GM19351 (cell line): ENCODE results near the gene CADPS.

Source experiments
- ATAC-seq: cut with Tn5 transposase; IDR thresholded peaks from one replicate; pipeline ENCODE4 v1.9.1; 2021; ENCODE audit warnings: mild to moderate bottlenecking, moderate library complexity; ENCODE audit not compliant: unreplicated experiment

The CADPS gene

GRCh38 chr3:62699728-62700127, 175.5 kb downstream of the CADPS start:
- ATAC-seq = no peak

DNA sequence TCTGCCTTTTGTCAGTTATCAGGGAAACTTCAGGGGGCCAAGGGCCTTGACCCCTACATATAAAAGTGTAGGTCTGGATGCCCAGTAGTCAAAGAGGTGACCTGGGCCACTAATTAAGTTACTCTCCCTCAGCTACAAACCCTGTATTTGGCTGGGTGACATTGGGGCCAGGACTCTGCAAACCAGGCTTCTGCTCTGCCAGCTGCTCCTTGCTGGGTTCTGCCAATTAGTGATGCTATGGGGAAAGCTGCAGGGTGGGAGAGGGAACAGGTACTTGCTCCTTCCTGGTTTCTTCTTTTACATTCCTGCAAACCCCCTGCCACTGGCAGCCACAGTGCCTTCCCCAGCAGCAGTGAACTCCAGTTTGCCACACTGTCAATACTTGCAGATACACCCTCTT, 179.2 kb downstream of the CADPS start:
- ATAC-seq = no peak

GRCh38 chr3:62688812-62689211, 186.4 kb downstream of the CADPS start:
- ATAC-seq = no peak

DNA sequence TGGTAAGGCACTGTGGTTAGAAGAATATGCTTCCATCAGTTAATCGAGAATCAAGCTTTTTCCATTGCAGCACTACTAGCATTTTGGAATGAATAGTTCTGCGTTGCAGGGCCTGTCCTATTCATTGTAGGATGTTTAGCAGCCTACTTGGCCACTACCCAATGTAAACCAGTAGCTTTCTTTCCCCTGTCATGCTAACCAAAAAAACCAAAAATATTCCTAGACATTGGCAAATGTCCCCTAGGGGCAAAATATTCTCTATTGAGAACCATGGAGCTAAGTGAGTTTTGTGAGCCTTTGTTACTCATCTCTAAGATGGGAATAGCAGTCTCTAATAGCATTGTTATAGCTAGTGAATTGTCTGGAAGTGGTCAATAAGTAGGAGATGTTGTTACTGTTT, 187.2 kb downstream of the CADPS start:
- ATAC-seq = no peak

DNA sequence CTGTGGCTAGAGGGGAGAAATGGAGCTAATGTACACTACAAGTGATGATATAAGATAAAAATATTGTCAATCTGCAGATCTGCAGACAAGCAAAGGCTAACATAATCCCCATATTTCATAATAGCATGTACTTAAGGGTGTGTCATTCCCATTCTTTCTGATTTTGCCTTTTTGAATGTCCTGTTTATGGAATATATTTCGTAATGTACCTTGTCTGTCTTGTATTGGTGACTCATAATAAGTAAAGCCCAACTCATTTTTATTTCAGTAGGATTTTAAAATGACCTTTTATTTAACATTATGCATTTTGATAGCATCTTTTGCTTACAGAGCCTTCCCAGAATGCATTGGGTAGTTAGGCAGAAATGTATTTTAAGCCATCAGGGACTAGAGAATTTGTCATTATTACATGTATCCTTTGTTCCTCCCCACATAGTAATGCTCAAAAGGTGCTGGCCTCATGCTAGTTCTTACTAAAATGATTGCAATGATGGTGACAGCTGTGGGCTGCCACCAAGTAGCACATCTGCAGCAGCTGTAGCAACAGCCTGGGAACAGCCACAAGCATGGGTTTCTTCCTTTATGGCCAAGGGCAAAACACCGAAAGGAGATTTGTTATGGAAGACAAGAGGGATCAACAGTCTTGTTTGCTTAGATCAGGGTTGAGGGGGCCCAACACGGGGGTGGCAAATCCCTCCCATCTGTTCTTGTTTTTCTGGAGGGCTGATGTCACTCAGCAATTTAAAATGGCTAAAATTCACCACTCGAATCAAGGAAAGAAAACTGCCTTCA, 188.5 kb downstream of the CADPS start:
- ATAC-seq = no peak

DNA sequence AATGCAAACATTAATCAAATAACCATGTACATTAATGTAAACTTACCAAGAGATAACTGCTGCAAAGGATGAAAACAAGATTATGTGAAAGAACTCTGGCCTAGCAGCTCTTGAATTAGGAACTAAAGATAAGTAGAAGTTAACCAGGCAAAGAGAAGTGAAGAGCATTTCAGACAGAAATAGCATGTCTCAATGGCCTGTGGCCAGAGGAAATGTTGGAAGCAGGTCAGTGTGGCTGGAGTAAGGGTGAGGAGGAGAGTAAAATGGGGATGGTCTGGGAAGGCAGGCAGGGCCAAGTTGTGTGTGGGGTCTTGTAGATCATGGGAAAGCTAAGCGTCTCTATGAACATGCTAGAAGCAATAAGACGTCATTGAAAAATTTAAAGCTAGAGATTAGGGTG, 192.4 kb downstream of the CADPS start:
- ATAC-seq = no peak

- no peak for ATAC-seq
Measured at GRCh38 chr3:62679988-62680387, 195.2 kb downstream of the CADPS start.

- ATAC-seq = no peak
Measured at GRCh38 chr3:62678841-62679240, 196.4 kb downstream of the CADPS start.

DNA sequence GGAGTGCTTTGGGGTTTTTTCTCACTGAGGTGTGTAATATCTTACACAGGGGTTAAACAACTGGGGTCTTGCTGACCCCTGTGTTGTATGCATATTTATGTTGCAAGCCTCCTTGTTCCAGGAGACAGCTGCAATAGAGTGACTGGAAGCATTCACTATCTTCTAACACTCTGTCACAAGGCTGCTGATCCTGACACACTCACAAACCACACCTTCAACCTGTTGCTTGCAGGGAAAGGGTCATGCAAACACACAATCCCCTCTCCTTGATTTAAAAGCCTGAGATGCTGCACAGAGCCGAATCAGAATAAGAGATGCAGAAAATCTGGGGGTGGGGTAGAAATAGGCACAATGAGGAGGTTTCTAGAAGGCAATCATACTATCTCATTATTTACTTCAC, 197.3 kb downstream of the CADPS start:
- no peak for ATAC-seq

GRCh38 chr3:62676689-62677271, 198.4 kb downstream of the CADPS start:
- ATAC-seq = no peak

GRCh38 chr3:62675492-62675891, 199.7 kb downstream of the CADPS start:
- ATAC-seq = no peak

DNA sequence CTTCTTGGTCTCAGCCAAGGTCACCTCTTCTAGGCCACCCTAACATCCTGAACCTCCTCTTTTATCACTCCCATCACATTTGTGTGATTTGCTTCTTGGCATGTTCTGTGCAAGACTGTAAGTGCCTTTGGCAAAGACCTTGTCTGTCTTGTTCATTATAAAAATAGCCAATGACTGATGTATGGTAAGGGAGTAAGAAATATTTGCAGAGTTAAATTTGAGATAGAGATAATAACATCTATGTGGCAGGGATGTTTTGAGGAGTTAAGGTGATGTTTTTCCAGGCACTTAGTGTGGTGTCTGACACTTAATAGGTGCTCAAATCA, 202.3 kb downstream of the CADPS start:
- ATAC-seq = no peak

DNA sequence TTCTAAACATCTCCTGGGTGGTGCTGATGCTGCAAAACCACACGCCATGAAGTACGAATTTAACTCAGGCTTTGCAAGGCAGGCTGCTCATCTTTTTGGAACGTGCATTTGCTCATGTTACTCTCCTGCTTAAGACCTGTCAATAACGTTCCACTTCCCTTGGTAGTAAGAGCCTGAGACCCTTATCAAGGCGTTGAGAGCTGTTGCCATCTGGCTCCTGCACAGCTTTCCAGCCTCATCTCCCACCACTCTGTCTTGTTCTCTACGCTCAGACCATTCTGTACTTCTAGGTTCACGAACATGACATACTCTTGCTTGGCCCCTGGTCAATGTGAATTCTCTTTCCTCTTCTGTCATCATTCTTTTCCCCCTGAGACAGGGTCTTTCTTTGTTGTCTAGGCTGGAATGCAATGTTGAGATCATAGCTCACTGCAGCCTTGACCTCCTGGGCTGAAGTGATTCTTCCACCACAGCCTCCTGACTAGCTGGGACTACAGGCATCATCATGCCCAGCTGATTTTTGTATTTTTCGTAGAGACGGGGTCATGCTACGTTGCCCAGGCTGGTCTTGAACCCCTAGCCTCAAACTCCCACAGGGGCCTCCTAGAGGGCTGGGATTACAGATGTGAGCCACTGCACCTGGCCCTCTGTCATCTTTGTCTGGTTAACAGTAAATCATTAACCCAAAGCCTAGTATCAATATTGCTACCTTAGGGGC, 202.8 kb downstream of the CADPS start:
- peak; percentile 53 for ATAC-seq

- no peak for ATAC-seq
Measured at GRCh38 chr3:62670351-62670750, 204.9 kb downstream of the CADPS start.

GRCh38 chr3:62669161-62669560, 206.1 kb downstream of the CADPS start:
- no peak for ATAC-seq

DNA sequence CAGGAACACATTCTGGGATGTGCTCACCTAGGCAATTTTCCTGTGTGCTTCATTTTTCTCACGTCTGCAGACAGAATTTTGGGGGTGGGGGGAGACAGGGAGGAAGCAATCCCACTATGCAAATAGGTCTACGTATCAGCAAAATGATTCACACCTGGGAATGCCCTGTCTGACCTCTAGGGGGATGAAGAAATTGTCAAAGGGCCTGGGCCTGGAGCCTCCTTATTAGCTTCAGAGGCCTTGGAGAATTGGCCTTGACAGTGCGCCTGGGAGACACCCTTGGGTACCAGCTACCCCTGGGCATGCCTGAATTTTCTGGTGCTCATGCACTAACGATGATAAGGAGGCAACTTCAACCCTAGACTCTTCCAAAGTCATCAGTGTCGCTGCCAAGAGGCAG, 207.5 kb downstream of the CADPS start:
- peak; percentile 42 for ATAC-seq

- ATAC-seq = peak; percentile 92
Measured at GRCh38 chr3:62665627-62666437, 209.4 kb downstream of the CADPS start.

DNA sequence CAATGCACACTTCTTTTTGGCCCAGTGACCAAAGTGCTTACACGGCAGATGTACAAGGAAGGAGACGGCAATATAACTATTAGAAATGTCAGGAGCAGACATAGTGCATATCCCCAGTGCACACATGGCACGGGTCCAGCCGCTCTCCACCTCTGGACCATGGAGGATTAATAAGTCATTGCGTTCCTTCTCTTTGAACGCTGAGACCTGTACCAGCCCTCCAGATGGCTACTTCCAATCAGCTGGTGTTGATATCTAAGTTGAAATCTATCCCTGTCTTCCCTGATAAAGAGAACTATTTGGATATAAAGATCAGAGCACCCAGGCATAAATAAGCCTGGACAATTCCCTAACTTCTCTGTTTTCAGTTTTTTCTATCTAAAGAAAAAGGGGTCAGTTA, 212.5 kb downstream of the CADPS start:
- ATAC-seq = no peak

DNA sequence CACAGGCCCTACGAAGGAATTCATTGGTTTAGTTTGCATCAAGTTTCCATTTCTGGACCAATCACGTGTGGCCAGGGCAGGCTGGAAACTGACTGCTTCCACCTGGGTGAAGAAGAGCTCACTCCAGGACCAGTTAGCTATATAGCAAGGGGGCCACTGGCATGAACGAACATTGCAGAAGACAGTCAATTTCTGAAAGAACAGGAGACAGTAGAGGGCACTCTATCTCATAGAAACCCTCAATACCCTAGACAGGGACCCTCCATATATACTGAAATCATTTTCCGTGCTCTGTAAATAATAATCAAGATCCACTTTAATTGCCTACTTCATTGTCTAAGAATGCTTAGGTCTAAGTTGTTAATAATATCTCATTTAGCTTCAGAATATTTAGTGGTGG, 215.6 kb downstream of the CADPS start:
- ATAC-seq = no peak

DNA sequence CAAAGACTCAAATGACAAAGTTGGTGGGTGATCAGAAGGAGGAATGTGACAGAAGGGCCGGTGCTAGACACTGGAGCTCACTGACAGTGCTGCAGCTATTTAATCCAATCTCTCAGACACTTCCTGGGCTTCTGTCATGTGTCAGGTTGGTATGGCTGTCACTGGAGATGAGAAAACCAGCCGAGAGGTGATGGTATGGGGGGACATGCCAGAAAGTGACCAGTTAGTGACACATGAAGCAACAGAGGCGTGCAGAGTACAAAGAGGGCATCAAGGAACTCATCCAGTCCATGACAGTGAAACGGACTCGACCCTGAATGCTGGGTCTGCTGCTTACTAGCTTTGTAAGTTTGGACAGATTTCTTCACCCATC, 219.5 kb downstream of the CADPS start:
- no peak for ATAC-seq

DNA sequence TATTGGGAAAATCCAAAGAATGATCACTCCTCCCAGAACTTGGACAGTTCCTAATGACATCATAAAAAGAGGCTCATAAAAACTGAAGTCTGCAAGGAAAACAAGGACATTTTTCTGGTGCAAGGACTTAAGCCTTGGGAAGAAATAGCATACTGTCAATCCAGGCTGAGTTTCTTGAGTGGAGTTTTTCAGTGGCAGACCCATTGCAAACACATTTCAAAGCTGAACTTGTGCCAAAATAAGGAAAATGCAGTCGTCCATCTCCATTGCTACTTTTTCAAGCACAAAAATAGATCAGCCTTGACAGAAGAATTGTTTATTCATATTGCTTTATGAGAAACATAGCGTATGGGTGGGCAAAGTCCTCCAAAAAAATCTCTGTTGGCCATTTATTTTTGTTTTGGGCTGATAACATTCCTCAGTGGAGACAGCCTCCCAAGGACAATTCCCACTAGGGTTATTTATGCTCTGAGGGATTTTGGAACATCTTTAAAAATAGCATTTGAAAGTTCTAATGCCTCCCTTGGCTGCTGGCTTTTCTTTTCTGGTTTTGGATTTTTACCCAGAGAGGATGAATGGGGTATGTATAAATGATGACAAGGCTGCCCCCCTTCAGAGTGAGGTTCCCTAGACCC, 220.0 kb downstream of the CADPS start:
- no peak for ATAC-seq
